ENCODE data around the gene AQP2.

AQP2 gene

DNA sequence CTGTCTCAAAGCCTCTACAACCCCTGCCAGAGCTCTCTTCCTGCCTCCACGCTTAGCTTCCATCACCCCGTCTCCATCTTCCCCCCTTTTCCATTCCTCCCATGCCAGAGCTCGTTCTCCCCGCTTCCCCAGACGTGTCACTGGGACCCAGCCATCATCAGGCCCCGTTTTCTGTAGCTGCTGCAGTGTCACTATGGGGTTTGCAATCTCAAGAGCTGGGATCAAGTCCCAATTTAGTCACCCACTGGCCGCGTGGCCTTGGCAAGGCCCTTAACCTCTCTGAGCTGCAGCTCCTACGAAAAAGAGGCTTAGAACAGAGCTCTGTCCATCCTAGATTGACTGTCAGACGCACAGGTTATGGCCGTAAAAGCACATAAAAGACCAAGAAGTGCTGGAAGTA, 45.9 kb upstream of the AQP2 start:
- ChIA-PET POLR2A (no interaction called here), CTCF (interaction anchor here (1.4 kb wide), 1 partner anchor 41 kb away, joined by 3 read pairs; no protein-coding TSS in a partner anchor)

GRCh38 chr12:49905718-49906314, 44.7 kb upstream of the AQP2 start:
- no peaks in the 10 kb centered on the region for H3K36me3 ChIP-seq (ENCODE audit: control insufficient read depth in 2 of 2, insufficient read depth in 1 of 2, low read length in 2 of 2)
- CTCF ChIA-PET, result interaction anchor here (0.7 to 1.4 kb wide), 4 partner anchors 8 to 184 kb away, joined by 3 to 14 read pairs (median 4); no protein-coding TSS in a partner anchor
- H3K4me3 ChIP-seq (ENCODE audit: low read depth, low read length), result no peak overlapping the region
- H3K9me3 ChIP-seq (ENCODE audit: control insufficient read depth, insufficient read depth, low read depth, low read length), result no peaks in the 10 kb centered on the region
- H3K27ac ChIP-seq (ENCODE audit: extremely low read depth, low read depth, low read length), result no peak overlapping the region
- POLR2A ChIA-PET, result interaction anchor here (0.7 kb wide), 1 partner anchor 44 kb away, joined by 10 read pairs; no protein-coding TSS in a partner anchor
- H3K4me1 ChIP-seq (ENCODE audit: control insufficient read depth, insufficient read depth, low read length), result peaks cover 5% of the 10 kb centered on the region
- TF ChIP-seq ZNF114 (tag by site-specific recombination; IDR thresholded peaks at IDR 0.05) (no peak), ZNF473 (tag by site-specific recombination; IDR thresholded peaks at IDR 0.05) (no peak), KLF16 (tag by site-specific recombination; IDR thresholded peaks at IDR 0.05) (no peak), ZNF596 (tag by site-specific recombination; IDR thresholded peaks at IDR 0.05) (no peak), ZNF248 (tag by site-specific recombination; IDR thresholded peaks at IDR 0.05) (no peak), GFI1B (tag by site-specific recombination; IDR thresholded peaks at IDR 0.05) (no peak), BCL11A (tag by site-specific recombination; IDR thresholded peaks at IDR 0.05; ENCODE audit: low read depth) (no peak), OSR2 (tag by site-specific recombination; IDR thresholded peaks at IDR 0.05) (no peak), ZBTB21 (tag by site-specific recombination; IDR thresholded peaks at IDR 0.05) (no peak), ZNF404 (tag by site-specific recombination; IDR thresholded peaks at IDR 0.05) (no peak), ZNF324 (tag by site-specific recombination; IDR thresholded peaks at IDR 0.05) (no peak), ZNF394 (tag by site-specific recombination; IDR thresholded peaks at IDR 0.05; ENCODE audit: borderline replicate concordance) (no peak), ZSCAN23 (tag by site-specific recombination; IDR thresholded peaks at IDR 0.05) (no peak), ZNF223 (tag by site-specific recombination; IDR thresholded peaks at IDR 0.05) (no peak)
- TF ChIP-seq, protein P1, sequence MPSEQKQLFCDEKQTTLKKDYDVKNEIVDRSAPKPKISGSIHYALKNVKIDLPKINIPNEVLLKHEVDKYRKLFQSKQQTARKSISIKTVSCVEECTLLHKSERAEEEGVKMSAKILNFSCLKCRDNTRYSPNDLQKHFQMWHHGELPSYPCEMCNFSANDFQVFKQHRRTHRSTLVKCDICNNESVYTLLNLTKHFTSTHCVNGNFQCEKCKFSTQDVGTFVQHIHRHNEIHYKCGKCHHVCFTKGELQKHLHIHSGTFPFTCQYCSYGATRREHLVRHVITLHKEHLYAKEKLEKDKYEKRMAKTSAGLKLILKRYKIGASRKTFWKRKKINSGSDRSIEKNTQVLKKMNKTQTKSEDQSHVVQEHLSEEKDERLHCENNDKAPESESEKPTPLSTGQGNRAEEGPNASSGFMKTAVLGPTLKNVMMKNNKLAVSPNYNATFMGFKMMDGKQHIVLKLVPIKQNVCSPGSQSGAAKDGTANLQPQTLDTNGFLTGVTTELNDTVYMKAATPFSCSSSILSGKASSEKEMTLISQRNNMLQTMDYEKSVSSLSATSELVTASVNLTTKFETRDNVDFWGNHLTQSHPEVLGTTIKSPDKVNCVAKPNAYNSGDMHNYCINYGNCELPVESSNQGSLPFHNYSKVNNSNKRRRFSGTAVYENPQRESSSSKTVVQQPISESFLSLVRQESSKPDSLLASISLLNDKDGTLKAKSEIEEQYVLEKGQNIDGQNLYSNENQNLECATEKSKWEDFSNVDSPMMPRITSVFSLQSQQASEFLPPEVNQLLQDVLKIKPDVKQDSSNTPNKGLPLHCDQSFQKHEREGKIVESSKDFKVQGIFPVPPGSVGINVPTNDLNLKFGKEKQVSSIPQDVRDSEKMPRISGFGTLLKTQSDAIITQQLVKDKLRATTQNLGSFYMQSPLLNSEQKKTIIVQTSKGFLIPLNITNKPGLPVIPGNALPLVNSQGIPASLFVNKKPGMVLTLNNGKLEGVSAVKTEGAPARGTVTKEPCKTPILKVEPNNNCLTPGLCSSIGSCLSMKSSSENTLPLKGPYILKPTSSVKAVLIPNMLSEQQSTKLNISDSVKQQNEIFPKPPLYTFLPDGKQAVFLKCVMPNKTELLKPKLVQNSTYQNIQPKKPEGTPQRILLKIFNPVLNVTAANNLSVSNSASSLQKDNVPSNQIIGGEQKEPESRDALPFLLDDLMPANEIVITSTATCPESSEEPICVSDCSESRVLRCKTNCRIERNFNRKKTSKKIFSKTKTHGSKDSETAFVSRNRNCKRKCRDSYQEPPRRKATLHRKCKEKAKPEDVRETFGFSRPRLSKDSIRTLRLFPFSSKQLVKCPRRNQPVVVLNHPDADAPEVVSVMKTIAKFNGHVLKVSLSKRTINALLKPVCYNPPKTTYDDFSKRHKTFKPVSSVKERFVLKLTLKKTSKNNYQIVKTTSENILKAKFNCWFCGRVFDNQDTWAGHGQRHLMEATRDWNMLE (tag by site-specific recombination; conservative IDR thresholded peaks at IDR 0.05; ENCODE audit: low read depth), result no peak
- TF ChIP-seq, protein P2, sequence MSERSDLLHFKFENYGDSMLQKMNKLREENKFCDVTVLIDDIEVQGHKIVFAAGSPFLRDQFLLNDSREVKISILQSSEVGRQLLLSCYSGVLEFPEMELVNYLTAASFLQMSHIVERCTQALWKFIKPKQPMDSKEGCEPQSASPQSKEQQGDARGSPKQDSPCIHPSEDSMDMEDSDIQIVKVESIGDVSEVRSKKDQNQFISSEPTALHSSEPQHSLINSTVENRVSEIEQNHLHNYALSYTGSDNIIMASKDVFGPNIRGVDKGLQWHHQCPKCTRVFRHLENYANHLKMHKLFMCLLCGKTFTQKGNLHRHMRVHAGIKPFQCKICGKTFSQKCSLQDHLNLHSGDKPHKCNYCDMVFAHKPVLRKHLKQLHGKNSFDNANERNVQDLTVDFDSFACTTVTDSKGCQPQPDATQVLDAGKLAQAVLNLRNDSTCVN (tag by site-specific recombination; optimal IDR thresholded peaks at IDR 0.05), result no peak

More for the DNA sequence above, 45.9 kb upstream of the AQP2 start:
- Histone ChIP-seq H3K27ac (ENCODE audit: extremely low read depth, low read depth, low read length) (no peak overlapping the region), H3K4me1 (ENCODE audit: control insufficient read depth, insufficient read depth, low read length) (peaks cover 3% of the 10 kb centered on the region), H3K9me3 (ENCODE audit: control insufficient read depth, insufficient read depth, low read depth, low read length) (no peaks in the 10 kb centered on the region), H3K4me3 (ENCODE audit: low read depth, low read length) (no peak overlapping the region), H3K36me3 (ENCODE audit: control insufficient read depth in 2 of 2, insufficient read depth in 1 of 2, low read length in 2 of 2) (no peaks in the 10 kb centered on the region)
- TF ChIP-seq YY1 (tag by site-specific recombination; IDR thresholded peaks at IDR 0.05), result no peak
- TF ChIP-seq ZNF521 (tag by site-specific recombination; IDR thresholded peaks at IDR 0.05), result no peak
- TF ChIP-seq ZNF529 (tag by site-specific recombination; IDR thresholded peaks at IDR 0.05; ENCODE audit: insufficient replicate concordance), result no peak
- TF ChIP-seq GLI2 (tag by site-specific recombination; IDR thresholded peaks at IDR 0.05; ENCODE audit: borderline replicate concordance, low read depth), result no peak
- TF ChIP-seq ZNF280C (tag by site-specific recombination; IDR thresholded peaks at IDR 0.05), result no peak
- TF ChIP-seq ZNF16 (tag by site-specific recombination; IDR thresholded peaks at IDR 0.05; ENCODE audit: low read depth), result no peak
- TF ChIP-seq ZNF350 (tag by site-specific recombination; IDR thresholded peaks at IDR 0.05), result no peak
- TF ChIP-seq ZBTB8A (tag by site-specific recombination; IDR thresholded peaks at IDR 0.05), result no peak
- TF ChIP-seq HOXA7 (CRISPR knock-in tag; IDR thresholded peaks at IDR 0.05; ENCODE audit: borderline replicate concordance), result no peak
- no peak for TF ChIP-seq ZNF274 (IDR thresholded peaks at IDR 0.05; ENCODE audit: low read length)
- TF ChIP-seq ZNF274 (tag by site-specific recombination; IDR thresholded peaks at IDR 0.05; ENCODE audit: borderline replicate concordance), result no peak
- no peak for TF ChIP-seq ZNF544 (tag by site-specific recombination; IDR thresholded peaks at IDR 0.05)
- no peak for TF ChIP-seq ZNF660 (tag by site-specific recombination; IDR thresholded peaks at IDR 0.05)
- TF ChIP-seq, protein P2 (tag by site-specific recombination; optimal IDR thresholded peaks at IDR 0.05), result no peak
- no peak for TF ChIP-seq ZBTB21 (tag by site-specific recombination; IDR thresholded peaks at IDR 0.05)
